GM12864 (cell line): ENCODE results near the gene RPH3AL.

Experiments used
- DNase-seq: peaks from one replicate; pipeline ENCODE4 v3.0.0-alpha.2; 2011; ENCODE audit warnings: low read depth
- H3K4me3 ChIP-seq: 2 replicates; pipeline ENCODE4 v1.5.1; 2011; ENCODE audit warnings: mild to moderate bottlenecking, low read depth, low read length, control low read depth
- TF ChIP-seq, protein P1 (sequence below): IDR thresholded peaks from 2 replicates; pipeline ENCODE4 v1.5.1; 2011; ENCODE audit warnings: low read depth, mild to moderate bottlenecking, moderate library complexity, low read length, control low read depth, inconsistent platforms; ENCODE audit errors: missing control alignments

The RPH3AL gene

DNA sequence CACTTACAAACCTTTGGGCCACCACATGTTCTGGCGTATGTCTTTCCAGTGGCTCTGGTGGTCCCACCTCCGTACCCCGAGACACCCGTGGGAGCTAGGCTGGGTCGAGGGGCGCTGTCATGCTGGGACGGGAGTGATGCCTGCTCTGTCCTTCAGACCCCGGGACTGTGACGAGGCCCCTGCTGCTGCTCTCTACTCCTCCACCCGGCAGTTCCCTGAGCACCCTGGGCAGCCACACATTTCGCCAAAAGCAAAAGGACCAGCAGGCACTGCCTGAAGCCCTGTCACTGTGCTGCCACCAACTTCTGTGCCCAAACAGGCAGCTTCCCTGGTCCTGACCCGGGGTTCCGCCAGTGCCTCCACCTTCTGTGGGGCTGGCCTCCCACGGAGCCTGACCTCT, 186.7 kb downstream of the RPH3AL start:
- H3K4me3 ChIP-seq: no peak overlapping the region
- DNase-seq: no peak
- TF ChIP-seq, protein P1, sequence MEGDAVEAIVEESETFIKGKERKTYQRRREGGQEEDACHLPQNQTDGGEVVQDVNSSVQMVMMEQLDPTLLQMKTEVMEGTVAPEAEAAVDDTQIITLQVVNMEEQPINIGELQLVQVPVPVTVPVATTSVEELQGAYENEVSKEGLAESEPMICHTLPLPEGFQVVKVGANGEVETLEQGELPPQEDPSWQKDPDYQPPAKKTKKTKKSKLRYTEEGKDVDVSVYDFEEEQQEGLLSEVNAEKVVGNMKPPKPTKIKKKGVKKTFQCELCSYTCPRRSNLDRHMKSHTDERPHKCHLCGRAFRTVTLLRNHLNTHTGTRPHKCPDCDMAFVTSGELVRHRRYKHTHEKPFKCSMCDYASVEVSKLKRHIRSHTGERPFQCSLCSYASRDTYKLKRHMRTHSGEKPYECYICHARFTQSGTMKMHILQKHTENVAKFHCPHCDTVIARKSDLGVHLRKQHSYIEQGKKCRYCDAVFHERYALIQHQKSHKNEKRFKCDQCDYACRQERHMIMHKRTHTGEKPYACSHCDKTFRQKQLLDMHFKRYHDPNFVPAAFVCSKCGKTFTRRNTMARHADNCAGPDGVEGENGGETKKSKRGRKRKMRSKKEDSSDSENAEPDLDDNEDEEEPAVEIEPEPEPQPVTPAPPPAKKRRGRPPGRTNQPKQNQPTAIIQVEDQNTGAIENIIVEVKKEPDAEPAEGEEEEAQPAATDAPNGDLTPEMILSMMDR: no peak

DNA sequence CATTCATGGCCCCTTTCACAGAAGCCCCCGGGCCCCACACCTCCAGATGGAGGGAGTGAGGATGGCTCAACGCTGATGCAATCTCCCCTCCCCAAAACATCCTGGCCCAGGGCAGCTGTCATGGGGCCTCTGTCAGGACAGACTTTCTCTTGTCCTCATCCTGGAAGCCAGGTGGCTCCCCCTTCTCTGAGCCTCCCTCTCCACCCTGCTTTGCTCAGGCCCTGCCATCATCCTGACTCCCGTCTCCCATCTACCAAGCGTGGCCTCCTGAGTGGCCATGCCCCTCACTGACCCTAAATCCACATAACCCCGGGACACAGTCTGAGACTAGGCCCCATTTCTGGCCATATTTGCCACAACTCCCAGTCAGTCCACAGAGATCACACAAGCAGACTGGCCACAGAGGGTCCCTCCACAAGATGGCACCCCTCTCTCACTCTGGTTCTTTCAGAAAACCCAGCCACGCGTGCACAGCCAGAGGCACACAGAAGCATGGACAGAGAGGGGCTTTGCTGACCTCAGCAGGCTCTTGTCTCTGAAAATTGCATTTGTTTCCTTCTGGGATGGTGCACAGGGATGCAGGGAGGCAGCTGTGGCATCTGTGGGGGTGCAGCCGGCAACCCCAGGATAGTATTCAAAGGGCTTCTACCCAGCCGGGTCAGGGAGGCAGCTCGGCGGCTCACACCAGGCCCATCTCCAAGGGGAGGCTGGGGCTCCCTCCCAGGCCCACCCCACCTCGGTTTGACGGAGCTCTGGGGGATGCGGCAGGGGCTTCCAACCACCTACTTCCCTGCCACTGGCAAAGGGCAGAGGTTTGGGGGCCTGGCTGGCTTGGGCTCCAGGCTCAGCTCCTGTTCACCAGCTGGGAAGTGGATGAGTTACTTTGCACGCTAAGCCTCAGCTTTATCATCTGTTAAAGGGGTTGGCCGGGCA, 188.0 kb downstream of the RPH3AL start:
- TF ChIP-seq, protein P1: peak; percentile 46
- no peak overlapping the region for H3K4me3 ChIP-seq
- DNase-seq: no peak

DNA sequence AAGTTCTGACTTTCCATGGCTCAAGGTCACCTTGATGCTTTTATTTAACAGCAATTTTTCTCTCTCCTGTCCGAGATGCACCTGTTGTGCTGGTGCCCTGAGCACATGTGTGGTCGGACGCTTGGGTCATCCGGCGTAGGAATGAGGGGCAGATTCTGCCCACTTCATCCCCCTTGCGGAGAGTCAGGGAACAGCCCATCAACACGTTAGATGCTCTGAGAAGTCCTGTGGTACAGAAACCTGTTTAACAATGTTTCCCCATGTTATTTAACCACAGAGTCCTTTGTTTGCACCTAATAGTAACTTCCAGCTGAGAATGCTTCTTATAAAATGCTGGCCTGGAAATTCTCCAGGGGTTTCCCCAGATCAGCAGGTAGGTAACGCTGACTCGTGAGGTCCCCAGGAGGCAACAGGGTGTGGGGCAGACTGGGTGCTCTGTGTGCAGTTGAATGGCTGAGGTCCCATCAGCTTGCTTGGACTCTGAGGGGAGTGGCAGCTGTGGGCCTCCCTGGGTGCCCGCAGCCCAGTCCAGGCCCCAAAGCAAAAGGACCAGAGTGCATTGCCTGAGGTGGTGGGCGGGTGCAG, 189.0 kb downstream of the RPH3AL start:
- DNase-seq: no peak
- TF ChIP-seq, protein P1: no peak
- H3K4me3 ChIP-seq: no peak overlapping the region

DNA sequence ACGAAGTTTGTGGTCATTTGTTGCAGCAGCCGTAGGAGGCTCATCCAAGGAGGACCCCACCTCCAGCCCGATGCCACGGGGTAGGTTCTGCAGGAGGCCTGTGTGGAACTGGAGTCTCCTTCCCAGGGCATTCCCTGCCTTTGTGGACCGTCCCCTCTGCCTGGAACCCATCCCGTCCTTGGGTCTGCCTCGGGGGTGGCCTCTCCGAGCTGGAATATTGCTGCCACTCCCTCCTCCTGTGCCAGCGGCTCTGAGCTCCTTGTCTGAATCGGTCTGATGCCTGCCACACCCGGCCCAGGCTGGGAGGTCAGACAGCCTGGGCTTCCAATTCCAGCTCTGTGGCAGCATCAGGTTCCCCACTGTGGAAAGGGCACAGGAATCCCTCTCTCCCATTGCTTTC, 189.9 kb downstream of the RPH3AL start:
- H3K4me3 ChIP-seq: no peak overlapping the region
- DNase-seq: no peak
- TF ChIP-seq, protein P1: no peak
